GM23338 (cell line): ENCODE measurements around the gene KIF5A. TPM values are rescaled to one million over a fixed set of nuclear protein-coding genes. Genes with fewer than 3 reads are reported as not detected.

Experiments
- ATAC-seq: fragments of 200-7000 bp; cut with Tn5 transposase; 3 replicates; pipeline ENCODE4 v1.9.1; 2020
- DNase-seq: peaks from one replicate; pipeline ENCODE4 v3.0.0-alpha.2; 2015; ENCODE audit warnings: low spot score
- H2AFZ ChIP-seq: fragments of 200-600 bp; sonication (generic); 2 replicates; pipeline ENCODE4 v1.8.0; 2016; ENCODE audit warnings: antibody characterized with exemption, mild to moderate bottlenecking, moderate library complexity
- H3F3A ChIP-seq: fragments of 200-600 bp; sonication (generic); replicated peaks from 2 replicates; pipeline ENCODE4 v1.8.0; 2017; ENCODE audit warnings: antibody characterized with exemption, mixed run types, low read depth
- H3K27ac ChIP-seq: fragments of 200-600 bp; sonication (generic); 2 replicates; pipeline ENCODE4 v1.6.1; 2016; ENCODE audit warnings: low read depth
- H3K27me3 ChIP-seq: fragments of 200-600 bp; sonication (generic); 2 replicates; pipeline ENCODE4 v1.8.0; 2016; ENCODE audit warnings: mild to moderate bottlenecking, mixed run types, moderate library complexity; ENCODE audit not compliant: insufficient read depth
- H3K36me3 ChIP-seq: fragments of 200-600 bp; sonication (generic); 2 replicates; pipeline ENCODE4 v1.8.0; 2016; ENCODE audit warnings: mild to moderate bottlenecking; ENCODE audit not compliant: insufficient read depth
- H3K4me1 ChIP-seq: fragments of 200-600 bp; sonication (generic); 2 replicates; pipeline ENCODE4 v1.8.0; 2016; ENCODE audit warnings: mild to moderate bottlenecking, moderate library complexity; ENCODE audit not compliant: insufficient read depth
- H3K4me2 ChIP-seq: fragments of 200-600 bp; sonication (generic); 2 replicates; pipeline ENCODE4 v1.7.1; 2017; ENCODE audit warnings: mixed run types
- H3K4me3 ChIP-seq: fragments of 200-600 bp; sonication (generic); 2 replicates; pipeline ENCODE4 v1.6.1; 2016; ENCODE audit warnings: mixed run types
- H3K79me2 ChIP-seq: fragments of 200-600 bp; sonication (generic); replicated peaks from 2 replicates; pipeline ENCODE4 v1.8.0; 2017; ENCODE audit warnings: mild to moderate bottlenecking; ENCODE audit not compliant: insufficient read depth
- H3K9me2 ChIP-seq: fragments of 200-600 bp; sonication (generic); 2 replicates; pipeline ENCODE4 v1.8.0; 2017; ENCODE audit not compliant: insufficient read depth
- H4K20me1 ChIP-seq: fragments of 200-600 bp; sonication (generic); replicated peaks from 2 replicates; pipeline ENCODE4 v1.8.0; 2017; ENCODE audit warnings: mild to moderate bottlenecking; ENCODE audit not compliant: insufficient read depth
- H3K27ac Mint-ChIP-seq: 2 replicates; pipeline ENCODE4 v1.8.0; 2020; ENCODE audit warnings: inconsistent platforms, mild to moderate bottlenecking, moderate library complexity, mixed read lengths
- H3K27me3 Mint-ChIP-seq: 3 replicates; pipeline ENCODE4 v1.8.0; 2022; ENCODE audit warnings: low read depth, mild to moderate bottlenecking, moderate library complexity, mixed read lengths, inconsistent platforms; ENCODE audit not compliant: insufficient read depth, poor library complexity
- H3K36me3 Mint-ChIP-seq: 3 replicates; pipeline ENCODE4 v1.8.0; 2021; ENCODE audit warnings: low read depth, mild to moderate bottlenecking, inconsistent platforms, moderate library complexity, mixed read lengths
- H3K4me1 Mint-ChIP-seq: 3 replicates; pipeline ENCODE4 v1.8.0; 2020; ENCODE audit warnings: mild to moderate bottlenecking, inconsistent platforms, mixed read lengths
- H3K4me3 Mint-ChIP-seq: 3 replicates; pipeline ENCODE4 v1.8.0; 2021; ENCODE audit warnings: moderate library complexity, mild to moderate bottlenecking, inconsistent platforms, mixed read lengths
- H3K9me3 Mint-ChIP-seq: 3 replicates; pipeline ENCODE4 v1.8.0; 2020; ENCODE audit warnings: moderate library complexity, mild to moderate bottlenecking, inconsistent platforms, mixed read lengths
- CREB1 ChIP-seq: fragments of 250-450 bp; sonication (Bioruptor Pico); IDR thresholded peaks from 2 replicates; pipeline ENCODE4 v1.5.0; 2020; ENCODE audit warnings: low read depth, mild to moderate bottlenecking, moderate library complexity
- EZH2 ChIP-seq: fragments of 200-600 bp; sonication (generic); IDR thresholded peaks from one replicate; pipeline ENCODE4 v1.8.0; 2017; ENCODE audit warnings: antibody characterized with exemption, mild to moderate bottlenecking, low read depth; ENCODE audit not compliant: unreplicated experiment
- EZH2phosphoT487 ChIP-seq: fragments of 200-600 bp; sonication (generic); IDR thresholded peaks from one replicate; pipeline ENCODE4 v1.8.1; 2018; ENCODE audit warnings: antibody characterized with exemption; ENCODE audit not compliant: unreplicated experiment
- JUNB ChIP-seq: IDR thresholded peaks from one replicate; pipeline ENCODE4 v1.6.1; 2016; ENCODE audit warnings: antibody characterized with exemption; ENCODE audit not compliant: unreplicated experiment
- NANOG ChIP-seq: IDR thresholded peaks from 2 replicates; pipeline ENCODE4 v1.6.1; 2016; ENCODE audit warnings: antibody characterized with exemption, borderline replicate concordance
- POLR2AphosphoS5 ChIP-seq: IDR thresholded peaks from 2 replicates; pipeline ENCODE4 v1.6.1; 2016; ENCODE audit warnings: antibody characterized with exemption, low read depth
- STAT1 ChIP-seq: IDR thresholded peaks from one replicate; pipeline ENCODE4 v1.6.1; 2016; ENCODE audit warnings: antibody characterized with exemption; ENCODE audit not compliant: unreplicated experiment
- ZNF114 ChIP-seq: fragments of 250-450 bp; sonication (Bioruptor Pico); IDR thresholded peaks from 2 replicates; pipeline ENCODE4 v1.5.0; 2020; ENCODE audit warnings: mild to moderate bottlenecking, moderate library complexity
- ZNF331 ChIP-seq: fragments of 250-450 bp; sonication (Bioruptor Pico); IDR thresholded peaks from 2 replicates; pipeline ENCODE4 v1.5.0; 2020; ENCODE audit warnings: low read depth, mild to moderate bottlenecking, moderate library complexity
- polyA plus RNA-seq: library from polyadenylated mRNA; unstranded; fragments of >200 nt; fragmentation: Nextera tagmentation; extraction: Ambion mirVana; gene quantifications from 2 replicates; pipeline ENCODE4 v1.2.1, GENCODE V29; 2016
- total RNA-seq: library from RNA; depleted of rRNA; stranded (reverse); fragments of >200 nt; shearing (Covaris generic); gene quantifications from 2 replicates; pipeline ENCODE4 v1.2.3, GENCODE V29; 2014
- TF ChIP-seq, protein P1 (sequence below), 2 experiments: fragments of 200-600 bp in 1 of 2; sonication (generic) in 1 of 2; conservative IDR thresholded peaks; 2 replicates each; pipeline versions ENCODE4 v1.5.1 to v1.6.1; 2016 to 2017; ENCODE audit warnings: antibody characterized with exemption in 2 of 2, low read depth in 2 of 2, mild to moderate bottlenecking in 2 of 2, moderate library complexity in 1 of 2
- TF ChIP-seq, protein P2 (sequence below): fragments of 250-450 bp; sonication (Bioruptor Pico); IDR thresholded peaks from 2 replicates; pipeline ENCODE4 v1.5.0; 2020; ENCODE audit warnings: mild to moderate bottlenecking, moderate library complexity
- TF ChIP-seq, protein P3 (sequence below): IDR thresholded peaks from 2 replicates; pipeline ENCODE4 v1.6.1; 2016; ENCODE audit warnings: antibody characterized with exemption
- TF ChIP-seq, protein P4 (sequence below): IDR thresholded peaks from one replicate; pipeline ENCODE4 v1.6.1; 2018; ENCODE audit warnings: antibody characterized with exemption; ENCODE audit not compliant: unreplicated experiment

The KIF5A gene
- total and polyA plus RNA-seq, 2 experiments from 2014 or later, result 11.1 to 21.3 TPM

DNA sequence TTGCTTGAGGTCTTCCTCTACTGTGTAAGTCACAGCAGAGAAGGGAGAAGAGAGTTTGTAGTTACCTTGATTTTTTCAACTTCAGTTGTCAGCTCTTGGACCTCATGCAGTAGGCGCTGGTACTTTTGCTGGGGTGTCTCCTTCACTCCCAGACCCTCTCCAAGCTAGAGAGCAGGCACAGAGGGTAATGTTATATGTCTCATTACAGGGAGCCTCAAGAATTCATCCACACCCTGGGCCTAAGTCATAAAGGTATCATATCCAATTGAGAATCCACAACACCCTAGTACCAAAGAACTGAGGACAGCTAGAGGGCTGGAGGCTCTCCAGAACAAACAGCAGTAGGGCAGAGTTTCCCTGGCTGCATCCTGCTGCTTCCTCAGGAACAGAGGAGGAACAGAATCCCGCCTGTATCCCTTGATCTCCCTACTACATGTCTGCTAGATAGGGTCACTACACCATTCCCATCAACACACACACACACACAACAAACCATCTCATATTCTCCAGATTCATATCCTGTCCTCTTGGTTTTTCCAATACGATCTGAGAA is 14.8 kb upstream of the KIF5A start:
- Histone ChIP-seq H3K4me1 (no peaks in the 10 kb centered on the region), H3K79me2 (no peaks in the 10 kb centered on the region), H3K4me3 (no peak overlapping the region), H2AFZ (no peak overlapping the region), H3K27me3 (no peaks in the 10 kb centered on the region), H4K20me1 (peaks cover 8% of the 10 kb centered on the region), H3K4me2 (no peak overlapping the region), H3F3A (0 out of 2 replicates have a peak, but pooled peaks cover 7% of the 10 kb centered on the region), H3K36me3 (peaks cover 20% of the 10 kb centered on the region), H3K27ac (no peak overlapping the region), H3K9me2 (no peaks in the 10 kb centered on the region)
- DNase-seq (no peak), ATAC-seq (no peak)
- Mint-ChIP-seq H3K27ac (no peak overlapping the region; the same call in 1 of the 2 replicates), H3K9me3 (no peaks in the 10 kb centered on the region), H3K36me3 (peaks cover 57% of the 10 kb centered on the region), H3K27me3 (peaks cover 7% of the 10 kb centered on the region), H3K4me1 (peaks cover 16% of the 10 kb centered on the region), H3K4me3 (no peak overlapping the region)
- no peak for TF ChIP-seq CREB1
- no peak for TF ChIP-seq NANOG
- TF ChIP-seq, protein P1, sequence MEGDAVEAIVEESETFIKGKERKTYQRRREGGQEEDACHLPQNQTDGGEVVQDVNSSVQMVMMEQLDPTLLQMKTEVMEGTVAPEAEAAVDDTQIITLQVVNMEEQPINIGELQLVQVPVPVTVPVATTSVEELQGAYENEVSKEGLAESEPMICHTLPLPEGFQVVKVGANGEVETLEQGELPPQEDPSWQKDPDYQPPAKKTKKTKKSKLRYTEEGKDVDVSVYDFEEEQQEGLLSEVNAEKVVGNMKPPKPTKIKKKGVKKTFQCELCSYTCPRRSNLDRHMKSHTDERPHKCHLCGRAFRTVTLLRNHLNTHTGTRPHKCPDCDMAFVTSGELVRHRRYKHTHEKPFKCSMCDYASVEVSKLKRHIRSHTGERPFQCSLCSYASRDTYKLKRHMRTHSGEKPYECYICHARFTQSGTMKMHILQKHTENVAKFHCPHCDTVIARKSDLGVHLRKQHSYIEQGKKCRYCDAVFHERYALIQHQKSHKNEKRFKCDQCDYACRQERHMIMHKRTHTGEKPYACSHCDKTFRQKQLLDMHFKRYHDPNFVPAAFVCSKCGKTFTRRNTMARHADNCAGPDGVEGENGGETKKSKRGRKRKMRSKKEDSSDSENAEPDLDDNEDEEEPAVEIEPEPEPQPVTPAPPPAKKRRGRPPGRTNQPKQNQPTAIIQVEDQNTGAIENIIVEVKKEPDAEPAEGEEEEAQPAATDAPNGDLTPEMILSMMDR (conservative IDR thresholded peaks at IDR 0.05; ENCODE audit: low read depth in 2 of 2), result no peak
- TF ChIP-seq POLR2AphosphoS5, result no peak
- no peak for TF ChIP-seq STAT1
- TF ChIP-seq, protein P2, sequence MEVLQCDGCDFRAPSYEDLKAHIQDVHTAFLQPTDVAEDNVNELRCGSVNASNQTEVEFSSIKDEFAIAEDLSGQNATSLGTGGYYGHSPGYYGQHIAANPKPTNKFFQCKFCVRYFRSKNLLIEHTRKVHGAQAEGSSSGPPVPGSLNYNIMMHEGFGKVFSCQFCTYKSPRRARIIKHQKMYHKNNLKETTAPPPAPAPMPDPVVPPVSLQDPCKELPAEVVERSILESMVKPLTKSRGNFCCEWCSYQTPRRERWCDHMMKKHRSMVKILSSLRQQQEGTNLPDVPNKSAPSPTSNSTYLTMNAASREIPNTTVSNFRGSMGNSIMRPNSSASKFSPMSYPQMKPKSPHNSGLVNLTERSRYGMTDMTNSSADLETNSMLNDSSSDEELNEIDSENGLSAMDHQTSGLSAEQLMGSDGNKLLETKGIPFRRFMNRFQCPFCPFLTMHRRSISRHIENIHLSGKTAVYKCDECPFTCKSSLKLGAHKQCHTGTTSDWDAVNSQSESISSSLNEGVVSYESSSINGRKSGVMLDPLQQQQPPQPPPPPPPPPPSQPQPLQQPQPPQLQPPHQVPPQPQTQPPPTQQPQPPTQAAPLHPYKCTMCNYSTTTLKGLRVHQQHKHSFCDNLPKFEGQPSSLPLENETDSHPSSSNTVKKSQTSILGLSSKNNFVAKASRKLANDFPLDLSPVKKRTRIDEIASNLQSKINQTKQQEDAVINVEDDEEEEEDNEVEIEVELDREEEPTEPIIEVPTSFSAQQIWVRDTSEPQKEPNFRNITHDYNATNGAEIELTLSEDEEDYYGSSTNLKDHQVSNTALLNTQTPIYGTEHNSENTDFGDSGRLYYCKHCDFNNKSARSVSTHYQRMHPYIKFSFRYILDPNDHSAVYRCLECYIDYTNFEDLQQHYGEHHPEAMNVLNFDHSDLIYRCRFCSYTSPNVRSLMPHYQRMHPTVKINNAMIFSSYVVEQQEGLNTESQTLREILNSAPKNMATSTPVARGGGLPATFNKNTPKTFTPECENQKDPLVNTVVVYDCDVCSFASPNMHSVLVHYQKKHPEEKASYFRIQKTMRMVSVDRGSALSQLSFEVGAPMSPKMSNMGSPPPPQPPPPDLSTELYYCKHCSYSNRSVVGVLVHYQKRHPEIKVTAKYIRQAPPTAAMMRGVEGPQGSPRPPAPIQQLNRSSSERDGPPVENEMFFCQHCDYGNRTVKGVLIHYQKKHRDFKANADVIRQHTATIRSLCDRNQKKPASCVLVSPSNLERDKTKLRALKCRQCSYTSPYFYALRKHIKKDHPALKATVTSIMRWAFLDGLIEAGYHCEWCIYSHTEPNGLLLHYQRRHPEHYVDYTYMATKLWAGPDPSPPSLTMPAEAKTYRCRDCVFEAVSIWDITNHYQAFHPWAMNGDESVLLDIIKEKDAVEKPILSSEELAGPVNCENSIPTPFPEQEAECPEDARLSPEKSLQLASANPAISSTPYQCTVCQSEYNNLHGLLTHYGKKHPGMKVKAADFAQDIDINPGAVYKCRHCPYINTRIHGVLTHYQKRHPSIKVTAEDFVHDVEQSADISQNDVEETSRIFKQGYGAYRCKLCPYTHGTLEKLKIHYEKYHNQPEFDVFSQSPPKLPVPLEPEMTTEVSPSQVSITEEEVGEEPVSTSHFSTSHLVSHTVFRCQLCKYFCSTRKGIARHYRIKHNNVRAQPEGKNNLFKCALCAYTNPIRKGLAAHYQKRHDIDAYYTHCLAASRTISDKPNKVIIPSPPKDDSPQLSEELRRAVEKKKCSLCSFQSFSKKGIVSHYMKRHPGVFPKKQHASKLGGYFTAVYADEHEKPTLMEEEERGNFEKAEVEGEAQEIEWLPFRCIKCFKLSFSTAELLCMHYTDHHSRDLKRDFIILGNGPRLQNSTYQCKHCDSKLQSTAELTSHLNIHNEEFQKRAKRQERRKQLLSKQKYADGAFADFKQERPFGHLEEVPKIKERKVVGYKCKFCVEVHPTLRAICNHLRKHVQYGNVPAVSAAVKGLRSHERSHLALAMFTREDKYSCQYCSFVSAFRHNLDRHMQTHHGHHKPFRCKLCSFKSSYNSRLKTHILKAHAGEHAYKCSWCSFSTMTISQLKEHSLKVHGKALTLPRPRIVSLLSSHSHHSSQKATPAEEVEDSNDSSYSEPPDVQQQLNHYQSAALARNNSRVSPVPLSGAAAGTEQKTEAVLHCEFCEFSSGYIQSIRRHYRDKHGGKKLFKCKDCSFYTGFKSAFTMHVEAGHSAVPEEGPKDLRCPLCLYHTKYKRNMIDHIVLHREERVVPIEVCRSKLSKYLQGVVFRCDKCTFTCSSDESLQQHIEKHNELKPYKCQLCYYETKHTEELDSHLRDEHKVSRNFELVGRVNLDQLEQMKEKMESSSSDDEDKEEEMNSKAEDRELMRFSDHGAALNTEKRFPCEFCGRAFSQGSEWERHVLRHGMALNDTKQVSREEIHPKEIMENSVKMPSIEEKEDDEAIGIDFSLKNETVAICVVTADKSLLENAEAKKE (CRISPR knock-in tag), result no peak
- no peak for TF ChIP-seq ZNF331
- TF ChIP-seq JUNB, result no peak
- TF ChIP-seq, protein P3, sequence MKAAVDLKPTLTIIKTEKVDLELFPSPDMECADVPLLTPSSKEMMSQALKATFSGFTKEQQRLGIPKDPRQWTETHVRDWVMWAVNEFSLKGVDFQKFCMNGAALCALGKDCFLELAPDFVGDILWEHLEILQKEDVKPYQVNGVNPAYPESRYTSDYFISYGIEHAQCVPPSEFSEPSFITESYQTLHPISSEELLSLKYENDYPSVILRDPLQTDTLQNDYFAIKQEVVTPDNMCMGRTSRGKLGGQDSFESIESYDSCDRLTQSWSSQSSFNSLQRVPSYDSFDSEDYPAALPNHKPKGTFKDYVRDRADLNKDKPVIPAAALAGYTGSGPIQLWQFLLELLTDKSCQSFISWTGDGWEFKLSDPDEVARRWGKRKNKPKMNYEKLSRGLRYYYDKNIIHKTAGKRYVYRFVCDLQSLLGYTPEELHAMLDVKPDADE, result no peak
- no peak for TF ChIP-seq EZH2phosphoT487
- TF ChIP-seq, protein P4, sequence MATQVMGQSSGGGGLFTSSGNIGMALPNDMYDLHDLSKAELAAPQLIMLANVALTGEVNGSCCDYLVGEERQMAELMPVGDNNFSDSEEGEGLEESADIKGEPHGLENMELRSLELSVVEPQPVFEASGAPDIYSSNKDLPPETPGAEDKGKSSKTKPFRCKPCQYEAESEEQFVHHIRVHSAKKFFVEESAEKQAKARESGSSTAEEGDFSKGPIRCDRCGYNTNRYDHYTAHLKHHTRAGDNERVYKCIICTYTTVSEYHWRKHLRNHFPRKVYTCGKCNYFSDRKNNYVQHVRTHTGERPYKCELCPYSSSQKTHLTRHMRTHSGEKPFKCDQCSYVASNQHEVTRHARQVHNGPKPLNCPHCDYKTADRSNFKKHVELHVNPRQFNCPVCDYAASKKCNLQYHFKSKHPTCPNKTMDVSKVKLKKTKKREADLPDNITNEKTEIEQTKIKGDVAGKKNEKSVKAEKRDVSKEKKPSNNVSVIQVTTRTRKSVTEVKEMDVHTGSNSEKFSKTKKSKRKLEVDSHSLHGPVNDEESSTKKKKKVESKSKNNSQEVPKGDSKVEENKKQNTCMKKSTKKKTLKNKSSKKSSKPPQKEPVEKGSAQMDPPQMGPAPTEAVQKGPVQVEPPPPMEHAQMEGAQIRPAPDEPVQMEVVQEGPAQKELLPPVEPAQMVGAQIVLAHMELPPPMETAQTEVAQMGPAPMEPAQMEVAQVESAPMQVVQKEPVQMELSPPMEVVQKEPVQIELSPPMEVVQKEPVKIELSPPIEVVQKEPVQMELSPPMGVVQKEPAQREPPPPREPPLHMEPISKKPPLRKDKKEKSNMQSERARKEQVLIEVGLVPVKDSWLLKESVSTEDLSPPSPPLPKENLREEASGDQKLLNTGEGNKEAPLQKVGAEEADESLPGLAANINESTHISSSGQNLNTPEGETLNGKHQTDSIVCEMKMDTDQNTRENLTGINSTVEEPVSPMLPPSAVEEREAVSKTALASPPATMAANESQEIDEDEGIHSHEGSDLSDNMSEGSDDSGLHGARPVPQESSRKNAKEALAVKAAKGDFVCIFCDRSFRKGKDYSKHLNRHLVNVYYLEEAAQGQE, result no peak
- TF ChIP-seq EZH2, result no peak
- TF ChIP-seq ZNF114 (CRISPR knock-in tag), result no peak
